HEK293T (cell line): ENCODE results near the gene MIR17HG.
"Not testable (repeated sequence)": the region's sequence is repeated elsewhere in the genome, so short reads cannot be mapped to it uniquely, and the experiment has no call there.

Experiments used
- CTCF ChIA-PET: fragments of 350-600 bp; formaldehyde crosslinking; extraction: SDS; loops from one replicate; lab custom pipeline; 2021; ENCODE audit warnings: antibody characterized with exemption, inconsistent platforms; lab: Yijun Ruan, JAX
- POLR2A ChIA-PET: fragments of 350-600 bp; formaldehyde crosslinking; extraction: SDS; loops from one replicate; lab custom pipeline; 2020; ENCODE audit warnings: antibody characterized with exemption, inconsistent platforms; lab: Yijun Ruan, JAX
- DNase-seq: peaks from one replicate; pipeline ENCODE4 v3.0.0; 2012; ENCODE audit warnings: mixed read lengths; ENCODE audit errors: extremely low spot score
- ARNT ChIP-seq: fragments of 450-650 bp; IDR thresholded peaks from 2 replicates; pipeline ENCODE4 v1.6.1; 2017; ENCODE audit warnings: mild to moderate bottlenecking
- BHLHE40 ChIP-seq: fragments of 450-650 bp; IDR thresholded peaks from 2 replicates; pipeline ENCODE4 v1.6.1; 2016; ENCODE audit warnings: mild to moderate bottlenecking, moderate library complexity, borderline replicate concordance
- CTBP1 ChIP-seq: fragments of 450-650 bp; IDR thresholded peaks from 2 replicates; pipeline ENCODE4 v1.6.1; 2016; ENCODE audit warnings: borderline replicate concordance
- ELF4 ChIP-seq: fragments of 450-650 bp; IDR thresholded peaks from 2 replicates; pipeline ENCODE4 v1.6.1; 2017; ENCODE audit warnings: antibody characterized with exemption
- FOXA1 ChIP-seq: fragments of 450-650 bp; IDR thresholded peaks from 2 replicates; pipeline ENCODE4 v1.6.1; 2016; ENCODE audit warnings: mild to moderate bottlenecking
- FOXK2 ChIP-seq: fragments of 450-650 bp; IDR thresholded peaks from 2 replicates; pipeline ENCODE4 v1.6.1; 2016; ENCODE audit warnings: mild to moderate bottlenecking
- FOXM1 ChIP-seq: fragments of 450-650 bp; IDR thresholded peaks from 2 replicates; pipeline ENCODE4 v1.6.1; 2017; ENCODE audit warnings: mild to moderate bottlenecking, borderline replicate concordance
- HDGF ChIP-seq: fragments of 450-650 bp; IDR thresholded peaks from 2 replicates; pipeline ENCODE4 v1.6.1; 2017; ENCODE audit warnings: antibody characterized with exemption, borderline replicate concordance
- L3MBTL2 ChIP-seq: fragments of 450-650 bp; conservative IDR thresholded peaks from 2 replicates; pipeline ENCODE4 v1.6.1; 2016; ENCODE audit warnings: mild to moderate bottlenecking
- LEF1 ChIP-seq: fragments of 450-650 bp; IDR thresholded peaks from 2 replicates; pipeline ENCODE4 v1.6.1; 2017; ENCODE audit warnings: mild to moderate bottlenecking, borderline replicate concordance
- NFRKB ChIP-seq: fragments of 450-650 bp; IDR thresholded peaks from 2 replicates; pipeline ENCODE4 v1.6.1; 2016; ENCODE audit warnings: mild to moderate bottlenecking, moderate library complexity
- PKNOX1 ChIP-seq: fragments of 450-650 bp; IDR thresholded peaks from 2 replicates; pipeline ENCODE4 v1.6.1; 2016
- SP1 ChIP-seq: fragments of 450-650 bp; IDR thresholded peaks from 2 replicates; pipeline ENCODE4 v1.6.1; 2017
- SUZ12 ChIP-seq: fragments of 450-650 bp; IDR thresholded peaks from 2 replicates; pipeline ENCODE4 v1.6.1; 2016; ENCODE audit warnings: mild to moderate bottlenecking
- TARDBP ChIP-seq: fragments of 450-650 bp; IDR thresholded peaks from 2 replicates; pipeline ENCODE4 v1.6.1; 2016
- ZNF384 ChIP-seq: fragments of 450-650 bp; IDR thresholded peaks from 2 replicates; pipeline ENCODE4 v1.6.1; 2016

MIR17HG gene

GRCh38 chr13:91313581-91313980, 33.9 kb upstream of the MIR17HG start:
- no peak for DNase-seq
- POLR2A ChIA-PET = interaction anchor here (2.0 kb wide), 1 partner anchor 33 kb away, joined by 9 read pairs; the partner anchor contains the start of gene MIR17HG
- CTCF ChIA-PET = interaction anchor here (0.6 to 1.5 kb wide), 6 partner anchors 11 to 1844 kb away, joined by 3 to 8 read pairs (median 4); no protein-coding TSS in a partner anchor
- TF ChIP-seq BHLHE40 = no peak
- TF ChIP-seq TARDBP = no peak
- no peak for TF ChIP-seq FOXK2
- TF ChIP-seq L3MBTL2 = no peak
- no peak for TF ChIP-seq ZNF384
- no peak for TF ChIP-seq ELF4
- TF ChIP-seq HDGF = no peak
- no peak for TF ChIP-seq FOXA1

GRCh38 chr13:91314888-91315287, 32.6 kb upstream of the MIR17HG start:
- CTCF ChIA-PET = interaction anchor here (1.5 kb wide), 1 partner anchor 130 kb away, joined by 3 read pairs; no protein-coding TSS in a partner anchor

GRCh38 chr13:91318886-91319285, 28.6 kb upstream of the MIR17HG start:
- ChIA-PET POLR2A (no interaction called here), CTCF (no interaction called here)
- no peak for DNase-seq
- TF ChIP-seq FOXK2 = no peak
- TF ChIP-seq BHLHE40 = no peak
- no peak for TF ChIP-seq ELF4
- no peak for TF ChIP-seq ARNT
- TF ChIP-seq SP1 = no peak
- TF ChIP-seq L3MBTL2 = no peak
- no peak for TF ChIP-seq CTBP1
- no peak for TF ChIP-seq LEF1
- no peak for TF ChIP-seq NFRKB
- no peak for TF ChIP-seq PKNOX1
- no peak for TF ChIP-seq SUZ12
- no peak for TF ChIP-seq ZNF384
- TF ChIP-seq FOXM1 = no peak

More at GRCh38 chr13:91314888-91315287, 32.6 kb upstream of the MIR17HG start:
- TF ChIP-seq FOXA1 (no peak), SUZ12 (no peak), LEF1 (no peak), SP1 (no peak), ARNT (no peak), FOXM1 (no peak), HDGF (no peak), CTBP1 (no peak), FOXK2 (no peak), BHLHE40 (no peak), PKNOX1 (no peak), ZNF384 (no peak), TARDBP (no peak), L3MBTL2 (no peak), NFRKB (no peak), ELF4 (no peak)
- POLR2A ChIA-PET = interaction anchor here (2.0 kb wide), 1 partner anchor 32 kb away, joined by 9 read pairs; the partner anchor contains the start of gene MIR17HG
- no peak for DNase-seq

- ChIA-PET POLR2A (no interaction called here), CTCF (no interaction called here)
- DNase-seq = no peak
- no peak for TF ChIP-seq FOXM1
- TF ChIP-seq ARNT = no peak
- TF ChIP-seq LEF1 = no peak
- TF ChIP-seq TARDBP = no peak
- no peak for TF ChIP-seq HDGF
- TF ChIP-seq ELF4 = no peak
- TF ChIP-seq SUZ12 = no peak
- no peak for TF ChIP-seq FOXK2
- TF ChIP-seq SP1 = no peak
- no peak for TF ChIP-seq ZNF384
These were observed 27.5 kb upstream of the MIR17HG start for GRCh38 chr13:91319996-91320395.

- POLR2A ChIA-PET, DNase-seq, CTCF ChIA-PET: not testable (repeated sequence)
These were observed 26.5 kb upstream of the MIR17HG start for GRCh38 chr13:91320990-91321389.

- ChIA-PET CTCF (no interaction called here), POLR2A (interaction anchor here (1.4 kb wide), 1 partner anchor 24 kb away, joined by 5 read pairs; the partner anchor contains the start of gene MIR17HG)
- DNase-seq = no peak
- TF ChIP-seq ARNT = no peak
- TF ChIP-seq FOXM1 = no peak
- TF ChIP-seq SP1 = no peak
- TF ChIP-seq ZNF384 = no peak
- TF ChIP-seq FOXK2 = no peak
These were observed 24.1 kb upstream of the MIR17HG start for GRCh38 chr13:91323349-91323748.

- DNase-seq = no peak
- CTCF ChIA-PET = no interaction called here
- TF ChIP-seq PKNOX1 (no peak), NFRKB (no peak), SP1 (no peak)
- POLR2A ChIA-PET = interaction anchor here (2.1 kb wide), 1 partner anchor 21 kb away, joined by 10 read pairs; the partner anchor contains the start of gene MIR17HG
These were observed 21.3 kb upstream of the MIR17HG start for GRCh38 chr13:91326146-91326545.
